Kidney (tissue), 14 donors: ENCODE data around the gene CMTR2. TPM values are rescaled to one million over a fixed set of nuclear protein-coding genes. Genes with fewer than 3 reads are reported as not detected.
"Not testable (repeated sequence)": the region's sequence is repeated elsewhere in the genome, so short reads cannot be mapped to it uniquely, and the experiment has no call there.

Experiments used
- DNase-seq, 5 donors: peaks; one replicate each; pipeline ENCODE4 v3.0.0-alpha.2; 2013 to 2020
- FAIRE-seq: peaks from 2 replicates; lab custom pipeline; 2012; peaks lifted over from hg19 to GRCh38; lab: Jason Lieb, UNC
- H3K27ac ChIP-seq, 2 donors: one replicate each; pipeline ENCODE4 v1.7.0; 2013; ENCODE audit warnings: low read depth in 2 of 2, low read length in 2 of 2, inconsistent platforms in 1 of 2
- H3K27me3 ChIP-seq: one replicate; pipeline ENCODE4 v1.7.1; 2013; ENCODE audit warnings: low read length, inconsistent platforms; ENCODE audit not compliant: control insufficient read depth, insufficient read depth
- H3K36me3 ChIP-seq, 3 donors: one replicate each; pipeline versions ENCODE4 v1.7.0 to v1.7.1; 2013; ENCODE audit warnings: low read length in 3 of 3, control low read depth in 1 of 3, inconsistent platforms in 1 of 3; ENCODE audit not compliant: insufficient read depth in 3 of 3, control insufficient read depth in 2 of 3
- H3K4me1 ChIP-seq, 3 donors: one replicate each; pipeline versions ENCODE4 v1.7.0 to v1.7.1; 2013; ENCODE audit warnings: low read length in 3 of 3, inconsistent platforms in 1 of 3, low read depth in 1 of 3; ENCODE audit not compliant: control insufficient read depth in 2 of 3, insufficient read depth in 2 of 3
- H3K4me3 ChIP-seq, 3 donors: one replicate each; pipeline versions ENCODE4 v1.7.0 to v1.8.1; 2013; ENCODE audit warnings: low read length in 3 of 3, control low read depth in 1 of 3, inconsistent platforms in 1 of 3
- H3K9ac ChIP-seq, 3 donors: one replicate each; pipeline versions ENCODE4 v1.7.0 to v1.7.1; 2013; ENCODE audit warnings: low read length in 3 of 3, control low read depth in 1 of 3, inconsistent platforms in 1 of 3
- H3K9me3 ChIP-seq, 3 donors: one replicate each; pipeline versions ENCODE4 v1.7.0 to v1.7.1; 2013; ENCODE audit warnings: low read length in 3 of 3, control low read depth in 1 of 3, inconsistent platforms in 1 of 3; ENCODE audit not compliant: control insufficient read depth in 2 of 3, insufficient read depth in 1 of 3
- CTCF ChIP-seq: IDR thresholded peaks from 3 replicates; pipeline ENCODE4 v1.5.1; 2012; ENCODE audit warnings: mild to moderate bottlenecking, moderate library complexity, borderline replicate concordance; ENCODE audit not compliant: insufficient read depth; ENCODE audit errors: extremely low read depth
- intact Hi-C: fragments of 100-400 bp; cut with DNase I; formaldehyde crosslinking; loops from one replicate; pipeline ENCODE4 v1.11.1; 2022
- polyA plus RNA-seq: library from polyadenylated mRNA; stranded (reverse); fragments of 350-450 nt; fragmentation: Illumina TruSeq; extraction: RNeasy Lipid Tissue Mini Kit (QIAGEN cat#74804); gene quantifications from one replicate; pipeline ENCODE4 v1.2.3, GENCODE V29; 2014; ENCODE audit warnings: low read depth, low replicate concordance; ENCODE audit not compliant: insufficient read depth
- total RNA-seq: library from RNA; stranded (reverse); fragmentation: NEBNext Ultra II Directional; extraction: Animal tissue kit (Norgen Biotek cat#: 25700); gene quantifications from one replicate; pipeline ENCODE4 v1.2.1, GENCODE V29; 2021
- donor health status: control.
- donor health status: control.
- donor health status: control.
- donor health status: control.
- donor health status: control.
- donor health status: DM: yes; HTN: yes; CAD: no.
- donor health status: Normal renal cell carcinoma (clear cell type).

The CMTR2 gene
- total and polyA plus RNA-seq, 2 donors from 2014 or later: 8.0 to 21.5 TPM

DNA sequence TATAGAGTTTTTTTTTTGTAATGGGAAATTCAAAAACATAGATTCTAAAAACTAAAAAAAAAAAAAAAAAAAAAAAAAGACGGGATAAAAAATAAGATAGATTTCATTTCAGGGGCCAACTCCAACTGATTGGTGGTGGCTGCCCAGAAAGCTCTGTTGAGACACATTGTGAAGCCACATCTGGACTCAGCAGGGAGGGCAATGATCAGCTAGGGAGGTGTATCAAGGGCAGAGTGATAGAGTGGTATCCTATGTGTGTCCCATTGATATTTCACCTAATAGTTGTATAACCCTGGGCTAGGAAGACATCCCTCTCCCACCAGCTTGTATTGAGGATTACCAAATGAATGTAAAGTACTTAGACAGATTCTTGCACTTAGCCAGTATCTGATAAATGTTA lies 6.7 kb upstream of the CMTR2 start:
- Histone ChIP-seq H3K27ac (no peak overlapping the region), H3K4me3 (no peak overlapping the region), H3K27me3 (no peaks in the 10 kb centered on the region), H3K9me3 (no peaks in the 10 kb centered on the region), H3K36me3 (no peaks in the 10 kb centered on the region), H3K4me1 (no peaks in the 10 kb centered on the region), H3K9ac (no peak overlapping the region)
- intact Hi-C loops: no loop called here
- DNase-seq (no peak), FAIRE-seq (no peak)
- no peak for TF ChIP-seq CTCF

DNA sequence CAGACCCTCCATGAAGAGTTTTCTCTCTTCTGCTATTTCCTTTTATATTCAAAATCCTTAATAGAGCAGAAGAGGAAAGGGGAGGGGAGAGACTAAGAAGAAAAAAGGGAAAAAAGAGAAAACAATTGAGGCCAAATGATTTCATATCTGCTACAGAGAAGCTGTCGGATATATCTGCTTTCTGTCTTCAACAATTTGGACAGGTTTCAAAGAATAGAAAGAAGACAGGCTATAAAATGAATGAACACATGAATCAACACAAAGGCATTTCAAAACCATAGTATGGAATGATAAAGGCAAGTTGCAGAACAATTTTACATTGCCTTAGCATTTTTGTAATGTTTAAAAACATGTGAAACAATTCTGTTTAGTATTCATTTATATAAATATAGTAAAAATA lies 4.7 kb upstream of the CMTR2 start:
- Histone ChIP-seq H3K36me3 (no peaks in the 10 kb centered on the region), H3K4me3 (no peak overlapping the region), H3K27ac (no peak overlapping the region), H3K9ac (no peak overlapping the region), H3K27me3 (no peaks in the 10 kb centered on the region), H3K4me1 (no peaks in the 10 kb centered on the region), H3K9me3 (no peaks in the 10 kb centered on the region)
- no peak for FAIRE-seq
- DNase-seq: no peak
- TF ChIP-seq CTCF: no peak
- intact Hi-C loops: no loop called here

DNA sequence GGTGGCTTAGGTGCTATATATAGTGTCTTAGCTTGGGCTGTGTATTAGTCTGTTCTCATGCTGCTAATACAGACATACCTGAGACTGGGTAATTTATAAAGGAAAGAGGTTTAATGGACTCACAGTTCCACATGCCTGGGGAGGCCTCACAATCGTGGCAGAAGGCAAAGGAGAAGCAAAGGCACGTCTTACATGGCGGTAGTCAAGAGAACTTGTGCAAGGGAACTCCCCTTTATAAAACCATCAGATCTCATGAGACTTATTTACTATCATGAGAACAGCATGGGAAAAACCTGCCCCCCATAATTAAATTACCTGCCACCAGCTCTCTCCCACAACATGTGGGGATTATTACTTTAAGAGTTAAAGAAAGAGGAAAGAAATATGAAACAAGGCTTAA lies 2.9 kb upstream of the CMTR2 start:
- intact Hi-C loops, H3K27me3 ChIP-seq, DNase-seq, H3K4me3 ChIP-seq, H3K36me3 ChIP-seq, H3K9me3 ChIP-seq, FAIRE-seq, H3K27ac ChIP-seq, H3K9ac ChIP-seq: not testable (repeated sequence)
- H3K4me1 ChIP-seq: peaks cover 3 to 11% (median 6%) of the 10 kb centered on the region in 3 donors

- no peak for TF ChIP-seq CTCF
- intact Hi-C loops: no loop called here
- DNase-seq: no peak
- peaks cover 12 to 13% (median 13%) of the 10 kb centered on the region in 3 donors for H3K36me3 ChIP-seq
- H3K9ac ChIP-seq: peak overlapping the region in 1 of 3 donors; percentile 47
- peak overlapping the region; percentile 65 to 86 for H3K27ac ChIP-seq
- peaks cover 3 to 15% (median 6%) of the 10 kb centered on the region in 3 donors for H3K4me1 ChIP-seq
- no peaks in the 10 kb centered on the region for H3K9me3 ChIP-seq
- H3K4me3 ChIP-seq: peak overlapping the region; percentile 58 to 96 (median 58)
- H3K27me3 ChIP-seq: no peaks in the 10 kb centered on the region
- peak; percentile 17 for FAIRE-seq
Measured at GRCh38 chr16:71289732-71290062, 495 bp upstream of the CMTR2 start.
